ENCODE data around the gene CPT1B. TPM values are rescaled to one million over a fixed set of nuclear protein-coding genes. Genes with fewer than 3 reads are reported as not detected.
A peak's percentile ranks its signal among the peaks of the same experiment; 100 is the strongest.
"Not testable (repeated sequence)": the region's sequence is repeated elsewhere in the genome, so short reads cannot be mapped to it uniquely, and the experiment has no call there.

CPT1B gene
- total and polyA plus RNA-seq, 2 donors (not counting 1 experiment from before 2014, with no cell fraction given), result 55.0 to 109 TPM

DNA sequence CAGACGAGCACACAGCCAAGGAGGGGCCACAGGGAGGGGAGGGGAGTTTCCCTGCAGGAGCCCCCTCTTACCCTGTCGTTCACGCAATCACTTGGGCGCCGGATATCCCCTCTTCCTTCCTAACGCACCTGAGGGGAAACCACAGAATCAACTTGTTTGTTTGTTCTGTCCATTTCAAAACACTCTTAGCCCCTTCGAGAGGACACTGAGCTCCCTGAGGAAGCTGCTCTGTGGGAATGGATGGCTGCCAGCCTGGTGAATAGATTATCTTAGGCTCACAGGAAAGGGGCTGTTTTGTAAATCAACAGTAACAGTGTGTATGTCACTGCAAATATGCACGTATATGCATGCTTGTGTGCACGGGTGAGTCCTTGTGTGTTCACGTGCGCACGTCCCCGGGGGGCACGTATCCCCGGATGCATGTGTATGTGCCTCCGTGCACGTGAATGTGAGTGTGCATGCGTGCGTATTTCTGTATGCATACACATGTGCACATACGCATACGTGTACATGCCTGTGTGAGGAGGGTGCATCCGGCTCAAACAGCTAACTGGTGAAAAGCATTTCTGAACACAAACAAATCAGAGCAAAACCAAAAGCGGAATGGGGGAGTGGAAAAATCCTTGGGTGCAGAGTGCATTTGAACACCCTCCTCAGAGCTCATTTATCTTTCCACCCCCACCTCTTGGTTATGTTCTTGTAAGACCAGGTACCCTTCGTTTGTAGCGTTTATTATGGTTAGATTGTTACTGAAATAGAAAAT, 42.5 kb upstream of the CPT1B start:
- ATAC-seq (ENCODE audit: low read depth), result peak; percentile 81
- Histone ChIP-seq H3K4me1 (ENCODE audit: control insufficient read depth in 2 of 2, insufficient read depth in 2 of 2, low read length in 2 of 2) (peaks cover 24 to 35% of the 10 kb centered on the region in 2 donors), H3K27me3 (replicated peaks in 1 of 4; ENCODE audit: control extremely low read depth in 1 of 4, control insufficient read depth in 3 of 4, insufficient read depth in 4 of 4, low read length in 3 of 4) (no peaks in the 10 kb centered on the region), H3K9me3 (ENCODE audit: control extremely low read depth in 1 of 3, control insufficient read depth in 2 of 3, insufficient read depth in 1 of 3, low read length in 2 of 3) (no peaks in the 10 kb centered on the region), H3K36me3 (replicated peaks in 1 of 2; ENCODE audit: control extremely low read depth in 1 of 2, control insufficient read depth in 1 of 2, extremely low read depth in 1 of 2, insufficient read depth in 2 of 2, low read length in 1 of 2) (no peaks in the 10 kb centered on the region), H4K20me1 (ENCODE audit: control insufficient read depth, insufficient read depth, low read length, poor library complexity, severe bottlenecking) (no peaks in the 10 kb centered on the region), H3K4me2 (replicated peaks; ENCODE audit: low read depth, low read length, poor library complexity, severe bottlenecking) (peak overlapping the region; percentile 89), H2AFZ (ENCODE audit: insufficient read depth, low read depth, low read length, poor library complexity, severe bottlenecking) (peak overlapping the region; percentile 53), H3K27ac (ENCODE audit: low read length in 2 of 2) (peak overlapping the region; percentile 91 to 95), H3K79me2 (ENCODE audit: control insufficient read depth, insufficient read depth, low read length) (no peaks in the 10 kb centered on the region), H3K4me3 (ENCODE audit: control extremely low read depth in 1 of 5, extremely low read depth in 1 of 5, insufficient read depth in 1 of 5, low read depth in 2 of 5, low read length in 4 of 5) (peak overlapping the region; percentile 46 to 79 (median 59)), H3K9ac (ENCODE audit: low read length) (peak overlapping the region; percentile 79)
- H3K9me3 Mint-ChIP-seq (ENCODE audit: insufficient read depth), result no peaks in the 10 kb centered on the region
- peaks cover 31% of the 10 kb centered on the region for H3K4me1 Mint-ChIP-seq
- POLR2A ChIA-PET, result interaction anchor here (0.7 to 2.2 kb wide), 14 partner anchors 39 to 377 kb away, joined by 3 to 20 read pairs (median 8); partner anchors contain the start of genes CHKB, HDAC10, LMF2 and NCAPH2
- WGBS (ENCODE audit: insufficient coverage), result 0% methylated on average over 19 of the region's 25 CpGs
- H3K27ac Mint-ChIP-seq, result peak overlapping the region; percentile 97
- peak overlapping the region; percentile 95 for H3K4me3 Mint-ChIP-seq
- no peaks in the 10 kb centered on the region for H3K27me3 Mint-ChIP-seq
- DNase-seq, result peak; percentile 94
- CTCF ChIA-PET, result interaction anchor here (0.6 to 2.9 kb wide), 40 partner anchors 21 to 382 kb away, joined by 3 to 48 read pairs (median 5); partner anchors contain the start of genes HDAC10, KLHDC7B, LMF2 and NCAPH2
- intact Hi-C loops (cut with micrococcal nuclease), result loop anchor here (1.0 to 5.0 kb wide), 13 partner anchors 38 to 430 kb away; partner anchors contain the start of genes CHKB, KLHDC7B, MAPK11 and NCAPH2
- TF ChIP-seq, protein P1, sequence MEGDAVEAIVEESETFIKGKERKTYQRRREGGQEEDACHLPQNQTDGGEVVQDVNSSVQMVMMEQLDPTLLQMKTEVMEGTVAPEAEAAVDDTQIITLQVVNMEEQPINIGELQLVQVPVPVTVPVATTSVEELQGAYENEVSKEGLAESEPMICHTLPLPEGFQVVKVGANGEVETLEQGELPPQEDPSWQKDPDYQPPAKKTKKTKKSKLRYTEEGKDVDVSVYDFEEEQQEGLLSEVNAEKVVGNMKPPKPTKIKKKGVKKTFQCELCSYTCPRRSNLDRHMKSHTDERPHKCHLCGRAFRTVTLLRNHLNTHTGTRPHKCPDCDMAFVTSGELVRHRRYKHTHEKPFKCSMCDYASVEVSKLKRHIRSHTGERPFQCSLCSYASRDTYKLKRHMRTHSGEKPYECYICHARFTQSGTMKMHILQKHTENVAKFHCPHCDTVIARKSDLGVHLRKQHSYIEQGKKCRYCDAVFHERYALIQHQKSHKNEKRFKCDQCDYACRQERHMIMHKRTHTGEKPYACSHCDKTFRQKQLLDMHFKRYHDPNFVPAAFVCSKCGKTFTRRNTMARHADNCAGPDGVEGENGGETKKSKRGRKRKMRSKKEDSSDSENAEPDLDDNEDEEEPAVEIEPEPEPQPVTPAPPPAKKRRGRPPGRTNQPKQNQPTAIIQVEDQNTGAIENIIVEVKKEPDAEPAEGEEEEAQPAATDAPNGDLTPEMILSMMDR (IDR thresholded peaks at IDR 0.05), result peak; percentile 24
- no peak for TF ChIP-seq EZH2 (IDR thresholded peaks at IDR 0.05; ENCODE audit: borderline replicate concordance, insufficient read depth, low read depth, low read length, poor library complexity, severe bottlenecking)

DNA sequence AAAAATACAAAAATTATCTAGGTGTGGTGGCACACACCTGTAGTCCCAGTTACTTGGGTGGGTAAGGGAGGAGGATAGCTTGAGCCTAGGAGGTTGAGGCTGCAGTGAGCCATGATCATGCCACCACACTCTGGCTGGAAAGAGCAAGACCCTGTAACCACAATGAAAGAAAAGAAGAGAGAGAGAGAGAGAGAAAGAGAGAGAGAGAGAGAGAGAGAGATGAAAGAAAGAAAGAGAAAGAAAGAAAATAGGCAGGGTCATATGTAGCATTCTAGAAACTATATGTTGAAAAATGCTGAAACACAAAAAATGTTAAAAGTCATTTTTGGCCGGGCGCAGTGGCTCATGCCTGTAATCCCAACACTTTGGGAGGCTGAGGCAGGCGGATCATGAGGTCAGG, 36.1 kb upstream of the CPT1B start:
- CTCF ChIA-PET, result interaction anchor here (0.6 kb wide), 2 partner anchors 115 to 405 kb away, joined by 3 read pairs; no protein-coding TSS in a partner anchor
- H3K4me1 ChIP-seq (ENCODE audit: control insufficient read depth in 2 of 2, insufficient read depth in 2 of 2, low read length in 2 of 2); H3K4me2 ChIP-seq (replicated peaks; ENCODE audit: low read depth, low read length, poor library complexity, severe bottlenecking); H3K79me2 ChIP-seq (ENCODE audit: control insufficient read depth, insufficient read depth, low read length); H3K9me3 ChIP-seq (ENCODE audit: control extremely low read depth in 1 of 3, control insufficient read depth in 2 of 3, insufficient read depth in 1 of 3, low read length in 2 of 3); H3K4me3 Mint-ChIP-seq; H3K36me3 ChIP-seq (replicated peaks in 1 of 2; ENCODE audit: control extremely low read depth in 1 of 2, control insufficient read depth in 1 of 2, extremely low read depth in 1 of 2, insufficient read depth in 2 of 2, low read length in 1 of 2); ATAC-seq (ENCODE audit: low read depth); H3K9ac ChIP-seq (ENCODE audit: low read length); H3K27ac Mint-ChIP-seq; H3K4me3 ChIP-seq (ENCODE audit: control extremely low read depth in 1 of 5, extremely low read depth in 1 of 5, insufficient read depth in 1 of 5, low read depth in 2 of 5, low read length in 4 of 5); H3K9me3 Mint-ChIP-seq (ENCODE audit: insufficient read depth); DNase-seq; H3K27ac ChIP-seq (ENCODE audit: low read length in 2 of 2); H2AFZ ChIP-seq (ENCODE audit: insufficient read depth, low read depth, low read length, poor library complexity, severe bottlenecking); POLR2A ChIA-PET; intact Hi-C loops (cut with micrococcal nuclease); H4K20me1 ChIP-seq (ENCODE audit: control insufficient read depth, insufficient read depth, low read length, poor library complexity, severe bottlenecking); H3K4me1 Mint-ChIP-seq: not testable (repeated sequence)
- peaks cover 0 to 17% (median 0%) of the 10 kb centered on the region in 4 experiments for H3K27me3 ChIP-seq (replicated peaks in 1 of 4; ENCODE audit: control extremely low read depth in 1 of 4, control insufficient read depth in 3 of 4, insufficient read depth in 4 of 4, low read length in 3 of 4)
- peaks cover 25% of the 10 kb centered on the region for H3K27me3 Mint-ChIP-seq
- no CpG with 5 or more reads among the region's 3 CpGs for WGBS (ENCODE audit: insufficient coverage)
